Measurements from ENCODE around the gene LRP5.

The LRP5 gene

DNA sequence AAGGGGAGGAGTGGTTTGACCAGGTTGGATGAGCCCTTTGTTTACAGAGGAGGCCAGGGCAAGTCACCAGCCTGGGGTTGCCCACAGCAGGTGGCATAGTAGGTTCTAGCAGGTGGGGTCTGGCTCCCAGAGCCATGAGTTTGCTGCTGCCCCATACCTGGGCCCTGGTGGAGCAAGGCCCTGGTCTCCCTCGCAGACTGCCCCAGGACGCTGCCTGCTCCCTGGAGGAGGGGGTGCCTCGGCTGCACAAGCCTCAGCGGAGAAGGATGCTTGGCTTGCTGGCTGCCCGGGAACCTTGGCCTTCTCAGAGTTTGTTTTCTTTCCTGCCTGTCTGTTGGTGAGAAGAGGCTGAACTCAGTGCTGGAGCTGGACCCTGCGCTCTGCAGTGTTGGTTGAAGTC lies 54.9 kb downstream of the LRP5 start:
- TF ChIP-seq, protein P1, sequence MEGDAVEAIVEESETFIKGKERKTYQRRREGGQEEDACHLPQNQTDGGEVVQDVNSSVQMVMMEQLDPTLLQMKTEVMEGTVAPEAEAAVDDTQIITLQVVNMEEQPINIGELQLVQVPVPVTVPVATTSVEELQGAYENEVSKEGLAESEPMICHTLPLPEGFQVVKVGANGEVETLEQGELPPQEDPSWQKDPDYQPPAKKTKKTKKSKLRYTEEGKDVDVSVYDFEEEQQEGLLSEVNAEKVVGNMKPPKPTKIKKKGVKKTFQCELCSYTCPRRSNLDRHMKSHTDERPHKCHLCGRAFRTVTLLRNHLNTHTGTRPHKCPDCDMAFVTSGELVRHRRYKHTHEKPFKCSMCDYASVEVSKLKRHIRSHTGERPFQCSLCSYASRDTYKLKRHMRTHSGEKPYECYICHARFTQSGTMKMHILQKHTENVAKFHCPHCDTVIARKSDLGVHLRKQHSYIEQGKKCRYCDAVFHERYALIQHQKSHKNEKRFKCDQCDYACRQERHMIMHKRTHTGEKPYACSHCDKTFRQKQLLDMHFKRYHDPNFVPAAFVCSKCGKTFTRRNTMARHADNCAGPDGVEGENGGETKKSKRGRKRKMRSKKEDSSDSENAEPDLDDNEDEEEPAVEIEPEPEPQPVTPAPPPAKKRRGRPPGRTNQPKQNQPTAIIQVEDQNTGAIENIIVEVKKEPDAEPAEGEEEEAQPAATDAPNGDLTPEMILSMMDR (IDR thresholded peaks at IDR 0.05), result no peak

DNA sequence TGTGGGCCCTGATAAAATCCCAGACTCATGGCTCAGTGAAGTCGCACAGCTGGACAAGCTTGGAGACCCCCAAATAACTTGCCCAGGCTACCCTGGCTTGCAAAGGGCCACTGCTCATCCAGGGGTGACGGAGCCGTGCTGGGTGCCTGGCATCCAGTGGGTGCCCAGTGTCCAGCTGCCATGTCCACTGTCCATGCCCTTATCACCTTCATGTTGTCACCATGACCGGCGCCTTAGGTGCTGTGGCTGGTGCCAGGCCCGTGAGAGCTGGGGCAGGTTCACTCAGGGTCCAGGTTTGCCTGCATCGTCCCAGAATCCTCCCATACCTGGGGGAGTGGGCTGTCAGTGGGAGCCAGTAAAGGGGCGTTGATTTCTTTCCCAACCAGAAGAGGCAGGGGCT lies 57.4 kb downstream of the LRP5 start:
- TF ChIP-seq, protein P1 (IDR thresholded peaks at IDR 0.05), result no peak

DNA sequence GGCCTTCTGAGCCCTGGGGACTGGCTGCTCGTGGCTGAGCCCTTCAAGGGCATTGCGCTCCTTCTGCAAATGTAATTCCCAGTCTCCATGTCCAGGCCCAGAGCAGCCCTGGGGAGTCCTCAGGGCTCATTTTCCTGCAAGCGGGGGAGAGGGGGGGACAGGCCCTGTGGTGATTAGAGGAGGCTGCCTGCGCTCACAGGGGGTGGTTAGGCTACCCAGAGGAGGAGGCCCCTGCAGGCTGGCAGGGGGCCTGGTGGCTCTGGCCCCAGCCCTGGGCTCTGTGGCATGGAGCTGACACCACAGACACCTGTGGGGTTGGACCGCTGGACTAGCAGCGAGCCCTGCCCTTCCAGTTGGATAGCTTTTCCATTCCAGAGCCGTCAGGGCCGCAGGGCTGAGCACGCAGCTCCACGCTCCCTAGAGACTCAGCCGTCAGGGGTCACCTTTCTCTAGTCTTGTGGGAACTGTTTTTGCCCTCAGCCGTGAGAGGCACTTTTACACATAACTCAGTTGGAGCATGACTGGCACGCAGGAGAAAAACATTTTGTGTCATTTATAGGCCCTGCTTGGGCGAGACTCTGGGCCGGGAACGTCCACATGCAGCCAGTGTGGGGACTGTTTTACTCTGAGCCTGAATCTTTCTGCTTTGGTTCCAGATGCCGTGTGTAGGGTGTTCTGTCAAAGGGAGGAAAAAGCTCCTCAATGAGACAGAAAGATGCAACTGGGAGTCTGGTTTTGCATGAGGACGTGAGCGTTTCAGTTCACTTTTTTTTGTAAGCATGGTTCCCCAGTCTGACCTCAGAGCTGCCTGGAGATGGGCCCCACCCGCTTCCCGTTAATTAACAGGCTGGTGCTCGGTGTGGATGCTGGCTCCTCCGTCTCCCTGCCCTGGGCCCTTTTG lies 58.1 kb downstream of the LRP5 start:
- TF ChIP-seq, protein P1 (IDR thresholded peaks at IDR 0.05), result no peak

DNA sequence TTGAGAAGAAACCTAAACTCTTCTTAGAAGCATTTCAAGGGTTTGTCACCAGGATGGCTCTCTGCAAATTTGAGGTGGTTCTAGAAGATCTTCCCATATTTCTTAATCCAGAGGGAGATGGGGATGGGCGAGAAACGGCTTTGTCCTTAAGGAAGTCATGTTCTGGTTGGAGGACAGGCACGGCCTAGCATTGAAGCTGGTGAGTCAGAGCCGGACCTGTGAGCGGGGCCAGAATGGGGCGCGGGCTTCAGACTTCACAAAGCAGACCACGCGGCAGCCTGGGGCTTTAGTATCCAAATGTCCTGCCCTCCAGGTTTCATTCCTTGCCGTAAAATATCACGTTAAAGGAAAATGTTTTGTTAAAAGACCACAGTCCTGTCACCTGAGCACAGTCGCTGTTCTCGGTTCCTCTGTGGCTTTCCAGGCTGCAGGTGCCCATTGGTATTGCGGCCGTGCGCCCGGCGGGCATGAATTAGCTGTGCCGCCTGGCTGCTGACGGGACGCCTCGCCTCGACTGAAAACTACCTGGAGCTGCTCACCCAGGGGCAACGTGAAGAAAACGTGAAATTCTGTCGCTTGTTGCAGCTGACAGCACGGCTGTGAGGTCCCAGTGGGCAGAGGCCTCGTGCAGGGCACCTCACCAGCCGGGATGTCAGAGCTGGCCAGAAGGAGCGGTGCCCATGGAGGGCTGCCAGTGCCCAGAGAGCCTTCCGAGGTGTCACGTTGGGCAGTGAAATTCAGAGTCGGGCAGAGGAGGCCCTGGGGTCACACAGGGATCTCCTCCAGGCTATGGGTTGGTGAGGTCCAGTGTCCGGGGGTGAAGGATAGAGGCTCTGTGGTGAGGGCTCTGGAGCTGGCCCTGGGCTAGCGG lies 59.0 kb downstream of the LRP5 start:
- TF ChIP-seq, protein P1 (IDR thresholded peaks at IDR 0.05), result no peak

DNA sequence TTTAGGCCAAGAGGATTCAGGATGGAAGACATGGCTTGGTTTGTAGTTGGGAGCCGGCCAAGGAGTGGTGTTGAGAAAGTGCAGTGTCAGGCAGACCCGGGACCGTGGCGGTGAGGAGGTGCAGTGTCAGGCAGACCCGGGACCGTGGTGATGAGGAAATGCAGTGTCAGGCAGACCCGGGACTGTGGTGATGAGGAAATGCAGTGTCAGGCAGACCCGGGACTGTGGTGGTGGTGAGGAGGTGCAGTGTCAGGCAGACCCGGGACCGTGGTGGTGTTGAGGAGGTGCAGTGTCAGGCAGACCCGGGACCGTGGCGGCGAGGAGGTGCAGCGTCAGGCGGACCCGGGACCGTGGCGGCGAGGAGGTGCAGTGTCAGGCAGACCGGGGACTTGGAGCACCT lies 59.7 kb downstream of the LRP5 start:
- TF ChIP-seq, protein P1 (IDR thresholded peaks at IDR 0.05), result no peak

DNA sequence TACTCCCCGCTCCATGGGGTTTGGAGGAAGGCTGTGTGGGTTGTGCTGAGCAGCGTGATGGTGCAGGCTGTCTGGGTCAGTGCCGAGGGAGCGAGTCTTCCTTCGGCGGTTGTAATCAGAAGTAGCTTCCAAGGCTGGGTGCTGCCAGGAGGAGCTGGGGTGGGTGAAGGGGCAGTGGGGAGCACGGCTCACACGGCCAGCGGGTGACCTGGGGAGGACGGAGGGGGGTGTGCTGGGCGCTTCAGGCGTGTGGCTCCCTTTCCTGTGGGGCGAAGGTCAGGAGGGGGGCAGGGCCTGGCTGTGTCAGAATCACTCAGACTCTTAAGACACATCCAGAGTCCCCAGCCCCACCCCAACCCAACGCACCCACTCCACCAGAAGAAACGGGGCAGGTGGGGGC lies 60.2 kb downstream of the LRP5 start:
- TF ChIP-seq, protein P1 (IDR thresholded peaks at IDR 0.05), result no peak

DNA sequence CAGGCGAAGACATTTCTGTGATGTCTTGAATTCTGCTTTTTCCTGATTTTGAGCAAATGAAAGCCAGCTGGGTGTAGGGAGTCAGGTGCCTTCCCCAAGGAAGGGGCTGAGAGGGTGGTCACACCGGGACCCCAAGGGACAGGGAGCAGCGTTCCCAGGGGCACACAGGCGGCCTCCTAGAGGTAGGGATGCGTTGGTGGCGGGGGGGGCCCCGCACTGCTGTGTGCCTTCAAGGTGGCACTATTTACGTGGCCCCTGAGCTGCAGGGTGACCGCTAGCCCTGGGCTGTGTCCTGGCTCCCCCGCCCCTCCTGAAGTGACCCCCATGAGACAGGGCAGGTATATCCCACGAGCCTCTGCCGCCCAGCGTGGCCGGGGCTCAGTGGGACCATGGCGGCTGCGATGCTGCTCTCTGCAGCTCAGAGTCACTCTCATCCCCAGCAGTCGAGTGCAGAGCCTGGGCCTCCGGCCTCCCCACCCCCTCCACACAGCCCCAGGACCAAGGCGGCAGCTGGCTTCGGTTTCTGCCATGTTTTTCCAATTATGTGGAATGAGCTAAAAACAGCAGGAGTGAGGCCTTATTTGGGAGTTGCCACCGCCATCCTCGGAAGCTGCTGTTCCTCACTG lies 60.9 kb downstream of the LRP5 start:
- TF ChIP-seq, protein P1 (IDR thresholded peaks at IDR 0.05), result no peak
